HG03457 (cell line): ENCODE measurements around the gene ORC6.

ENCODE experiments used
- ATAC-seq: cut with Tn5 transposase; IDR thresholded peaks from one replicate; pipeline ENCODE4 v1.9.1; 2021; ENCODE audit warnings: moderate number of reproducible peaks; ENCODE audit not compliant: unreplicated experiment

ORC6 gene

GRCh38 chr16:46730801-46731690 is 41.6 kb downstream of the ORC6 start:
- ATAC-seq = no peak

- ATAC-seq = no peak
These were observed 42.5 kb downstream of the ORC6 start for GRCh38 chr16:46731691-46732555.

- no peak for ATAC-seq
These were observed 43.1 kb downstream of the ORC6 start for GRCh38 chr16:46732561-46732960.

- no peak for ATAC-seq
These were observed 43.9 kb downstream of the ORC6 start for GRCh38 chr16:46733319-46733830.

- ATAC-seq = no peak
These were observed 47.2 kb downstream of the ORC6 start for GRCh38 chr16:46736695-46737094.

GRCh38 chr16:46737621-46738214 is 48.3 kb downstream of the ORC6 start:
- ATAC-seq = no peak

GRCh38 chr16:46739934-46740333 is 50.5 kb downstream of the ORC6 start:
- ATAC-seq = no peak

GRCh38 chr16:46743232-46743719 is 53.8 kb downstream of the ORC6 start:
- no peak for ATAC-seq

- no peak for ATAC-seq
These were observed 56.2 kb downstream of the ORC6 start for GRCh38 chr16:46745617-46746016.

GRCh38 chr16:46746821-46747776 is 57.6 kb downstream of the ORC6 start:
- no peak for ATAC-seq
